ENCODE results near the gene SMARCA2.

SMARCA2 gene

GRCh38 chr9:2082772-2083171 lies 67.6 kb downstream of the SMARCA2 start:
- no peak for TF ChIP-seq CTCF (IDR thresholded peaks at IDR 0.05; ENCODE audit: low read depth, low read length)
- no peak for DNase-seq (ENCODE audit: extremely low read depth, low read depth)

GRCh38 chr9:2083479-2083878 lies 68.3 kb downstream of the SMARCA2 start:
- no peak for DNase-seq (ENCODE audit: extremely low read depth, low read depth)

GRCh38 chr9:2085716-2086115 lies 70.6 kb downstream of the SMARCA2 start:
- peak; percentile 36 for DNase-seq (ENCODE audit: extremely low read depth, low read depth)

More at GRCh38 chr9:2083479-2083878, 68.3 kb downstream of the SMARCA2 start:
- no peak for TF ChIP-seq CTCF (IDR thresholded peaks at IDR 0.05; ENCODE audit: low read depth, low read length)

GRCh38 chr9:2086116-2086515 lies 71.0 kb downstream of the SMARCA2 start:
- no peak for DNase-seq (ENCODE audit: extremely low read depth, low read depth)
- TF ChIP-seq CTCF (IDR thresholded peaks at IDR 0.05; ENCODE audit: low read depth, low read length), result no peak

More at GRCh38 chr9:2085716-2086115, 70.6 kb downstream of the SMARCA2 start:
- no peak for TF ChIP-seq CTCF (IDR thresholded peaks at IDR 0.05; ENCODE audit: low read depth, low read length)

- DNase-seq (ENCODE audit: extremely low read depth, low read depth), result no peak
- no peak for TF ChIP-seq CTCF (IDR thresholded peaks at IDR 0.05; ENCODE audit: low read depth, low read length)
Measured at GRCh38 chr9:2086971-2087370, 71.8 kb downstream of the SMARCA2 start.

GRCh38 chr9:2087500-2088313 lies 72.6 kb downstream of the SMARCA2 start:
- DNase-seq (ENCODE audit: extremely low read depth, low read depth), result no peak

More at GRCh38 chr9:2087500-2088313, 72.6 kb downstream of the SMARCA2 start:
- peak; percentile 51 for TF ChIP-seq CTCF (IDR thresholded peaks at IDR 0.05; ENCODE audit: low read depth, low read length)
